OCI-LY1 (cell line): Measurements from ENCODE around the gene OXNAD1.
A peak's percentile ranks its signal among the peaks of the same experiment; 100 is the strongest.

Source experiments
- H2AFZ ChIP-seq: fragments of 200-600 bp; sonication (generic), shearing (Covaris generic); 2 replicates; pipeline ENCODE4 v1.6.0; 2014; ENCODE audit warnings: antibody characterized with exemption, mild to moderate bottlenecking, low read length
- H3F3A ChIP-seq: fragments of 200-600 bp; sonication (generic), shearing (Covaris generic); 2 replicates; pipeline ENCODE4 v1.6.0; 2014; ENCODE audit warnings: mild to moderate bottlenecking, antibody characterized with exemption, low read length, moderate library complexity; ENCODE audit not compliant: insufficient read depth
- H3K27ac ChIP-seq: fragments of 200-600 bp; sonication (generic); 2 replicates; pipeline ENCODE4 v1.5.1; 2014; ENCODE audit warnings: low read length, mixed run types, mild to moderate bottlenecking, low read depth; ENCODE audit not compliant: poor library complexity, severe bottlenecking
- H3K27me3 ChIP-seq: fragments of 200-600 bp; sonication (generic); 2 replicates; pipeline ENCODE4 v1.6.0; 2014; ENCODE audit warnings: antibody characterized with exemption, mild to moderate bottlenecking, low read length, moderate library complexity; ENCODE audit not compliant: insufficient read depth
- H3K36me3 ChIP-seq: fragments of 200-600 bp; sonication (generic); 2 replicates; pipeline ENCODE4 v1.6.1; 2014; ENCODE audit warnings: mild to moderate bottlenecking, antibody characterized with exemption, low read length, moderate library complexity, mixed read lengths; ENCODE audit not compliant: insufficient read depth
- H3K4me1 ChIP-seq: fragments of 200-600 bp; sonication (generic); 2 replicates; pipeline ENCODE4 v1.5.1; 2014; ENCODE audit warnings: mild to moderate bottlenecking, low read length, moderate library complexity; ENCODE audit not compliant: insufficient read depth, severe bottlenecking
- H3K4me2 ChIP-seq: fragments of 200-600 bp; sonication (generic), shearing (Covaris generic); 2 replicates; pipeline ENCODE4 v1.6.1; 2014; ENCODE audit warnings: low read length
- H3K4me3 ChIP-seq: fragments of 200-600 bp; sonication (generic); 2 replicates; pipeline ENCODE4 v1.5.1; 2014; ENCODE audit warnings: low read length, low read depth, mild to moderate bottlenecking, mixed read lengths; ENCODE audit not compliant: poor library complexity, severe bottlenecking
- H3K79me2 ChIP-seq: fragments of 200-600 bp; shearing (Covaris generic); 2 replicates; pipeline ENCODE4 v1.6.1; 2016; ENCODE audit warnings: mixed run types, low read length, mixed read lengths; ENCODE audit not compliant: insufficient read depth
- H3K9ac ChIP-seq: fragments of 200-600 bp; sonication (generic), shearing (Covaris generic); 2 replicates; pipeline ENCODE4 v1.6.1; 2014; ENCODE audit warnings: mild to moderate bottlenecking, low read length, mixed read lengths
- H3K9me2 ChIP-seq: fragments of 200-600 bp; sonication (generic), shearing (Covaris generic); 2 replicates; pipeline ENCODE4 v1.6.1; 2014; ENCODE audit warnings: low read depth, mild to moderate bottlenecking, low read length, mixed read lengths
- H3K9me3 ChIP-seq: fragments of 200-600 bp; shearing (Covaris generic); 2 replicates; pipeline ENCODE4 v1.6.1; 2014; ENCODE audit warnings: low read length, mixed read lengths
- H4K20me1 ChIP-seq: fragments of 200-600 bp; sonication (generic), shearing (Covaris generic); 2 replicates; pipeline ENCODE4 v1.6.0; 2016; ENCODE audit warnings: mild to moderate bottlenecking, low read length; ENCODE audit not compliant: insufficient read depth
- CTCF ChIP-seq: fragments of 200-600 bp; sonication (generic), shearing (Covaris generic); IDR thresholded peaks from 2 replicates; pipeline ENCODE4 v1.5.1; 2017; ENCODE audit warnings: mild to moderate bottlenecking, antibody characterized with exemption, low read length, moderate library complexity, mixed read lengths
- EZH2 ChIP-seq: fragments of 200-600 bp; sonication (generic), shearing (Covaris generic); IDR thresholded peaks from 2 replicates; pipeline ENCODE4 v1.8.0; 2017; ENCODE audit warnings: borderline replicate concordance, mixed run types, mild to moderate bottlenecking, antibody characterized with exemption, low read length, moderate library complexity, mixed read lengths

OXNAD1 gene

GRCh38 chr3:16313886-16314645 is 49.1 kb downstream of the OXNAD1 start:
- Histone ChIP-seq H3K4me3 (no peak overlapping the region), H3K4me2 (no peak overlapping the region), H3K9me2 (no peaks in the 10 kb centered on the region), H3K27ac (peak overlapping the region; percentile 30), H3K9ac (no peak overlapping the region), H3K27me3 (no peaks in the 10 kb centered on the region), H3K4me1 (no peaks in the 10 kb centered on the region), H2AFZ (no peak overlapping the region), H3F3A (peaks cover 3% of the 10 kb centered on the region; the same call in 1 of the 2 replicates), H3K79me2 (no peaks in the 10 kb centered on the region), H4K20me1 (no peaks in the 10 kb centered on the region), H3K9me3 (no peaks in the 10 kb centered on the region), H3K36me3 (peaks cover 87% of the 10 kb centered on the region)
- TF ChIP-seq EZH2 (no peak), CTCF (no peak)

- no peak overlapping the region for H3K27ac ChIP-seq
- no peaks in the 10 kb centered on the region for H3K9me2 ChIP-seq
- TF ChIP-seq EZH2 (no peak), CTCF (no peak)
- H3K4me1 ChIP-seq, result no peaks in the 10 kb centered on the region
- no peaks in the 10 kb centered on the region for H3K27me3 ChIP-seq
- no peaks in the 10 kb centered on the region; the same call in 1 of the 2 replicates for H3F3A ChIP-seq
- H3K79me2 ChIP-seq, result no peaks in the 10 kb centered on the region
- H3K36me3 ChIP-seq, result peaks cover 92% of the 10 kb centered on the region
- H3K4me3 ChIP-seq, result no peak overlapping the region
- H3K9ac ChIP-seq, result no peak overlapping the region
- H4K20me1 ChIP-seq, result no peaks in the 10 kb centered on the region
- no peak overlapping the region for H2AFZ ChIP-seq
- H3K4me2 ChIP-seq, result no peak overlapping the region
- no peaks in the 10 kb centered on the region for H3K9me3 ChIP-seq
Observed at GRCh38 chr3:16315623-16316022, 50.6 kb downstream of the OXNAD1 start.

DNA sequence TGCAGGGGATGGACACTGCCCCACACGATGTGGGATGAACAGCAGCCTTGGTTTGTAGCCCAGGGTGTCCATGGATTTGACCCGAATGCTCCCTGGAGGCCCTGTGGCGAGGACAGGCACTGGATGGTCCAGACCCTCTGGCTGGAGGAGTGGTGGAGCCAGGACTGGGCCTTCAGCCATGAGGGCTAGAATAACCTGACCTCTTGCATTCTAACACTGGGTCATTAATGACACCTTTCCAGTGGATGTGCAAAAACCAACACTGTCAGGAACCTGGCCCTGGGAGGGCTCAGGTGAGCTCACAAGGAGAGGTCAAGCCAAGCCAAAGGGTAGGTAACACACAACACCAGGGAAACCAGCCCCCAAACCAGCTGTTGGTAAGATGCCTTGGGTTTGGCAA is 51.4 kb downstream of the OXNAD1 start:
- H3K9ac ChIP-seq, result no peak overlapping the region
- no peaks in the 10 kb centered on the region for H3K9me3 ChIP-seq
- no peak overlapping the region for H3K27ac ChIP-seq
- no peak overlapping the region for H3K4me3 ChIP-seq
- H3K4me1 ChIP-seq, result no peaks in the 10 kb centered on the region
- no peaks in the 10 kb centered on the region for H3K79me2 ChIP-seq
- no peaks in the 10 kb centered on the region for H4K20me1 ChIP-seq
- no peaks in the 10 kb centered on the region for H3K27me3 ChIP-seq
- no peak overlapping the region for H2AFZ ChIP-seq
- H3K4me2 ChIP-seq, result no peak overlapping the region
- no peak for TF ChIP-seq CTCF
- TF ChIP-seq EZH2, result no peak
- no peaks in the 10 kb centered on the region; the same call in 1 of the 2 replicates for H3F3A ChIP-seq
- peaks cover 97% of the 10 kb centered on the region for H3K36me3 ChIP-seq
- no peaks in the 10 kb centered on the region for H3K9me2 ChIP-seq
